ENCODE measurements around the gene TNFAIP8L2. TPM values are rescaled to one million over a fixed set of nuclear protein-coding genes. Genes with fewer than 3 reads are reported as not detected.

Gene TNFAIP8L2
- total and polyA plus RNA-seq, 7 donors = 1.9 to 12.7 (median 9.5) TPM

DNA sequence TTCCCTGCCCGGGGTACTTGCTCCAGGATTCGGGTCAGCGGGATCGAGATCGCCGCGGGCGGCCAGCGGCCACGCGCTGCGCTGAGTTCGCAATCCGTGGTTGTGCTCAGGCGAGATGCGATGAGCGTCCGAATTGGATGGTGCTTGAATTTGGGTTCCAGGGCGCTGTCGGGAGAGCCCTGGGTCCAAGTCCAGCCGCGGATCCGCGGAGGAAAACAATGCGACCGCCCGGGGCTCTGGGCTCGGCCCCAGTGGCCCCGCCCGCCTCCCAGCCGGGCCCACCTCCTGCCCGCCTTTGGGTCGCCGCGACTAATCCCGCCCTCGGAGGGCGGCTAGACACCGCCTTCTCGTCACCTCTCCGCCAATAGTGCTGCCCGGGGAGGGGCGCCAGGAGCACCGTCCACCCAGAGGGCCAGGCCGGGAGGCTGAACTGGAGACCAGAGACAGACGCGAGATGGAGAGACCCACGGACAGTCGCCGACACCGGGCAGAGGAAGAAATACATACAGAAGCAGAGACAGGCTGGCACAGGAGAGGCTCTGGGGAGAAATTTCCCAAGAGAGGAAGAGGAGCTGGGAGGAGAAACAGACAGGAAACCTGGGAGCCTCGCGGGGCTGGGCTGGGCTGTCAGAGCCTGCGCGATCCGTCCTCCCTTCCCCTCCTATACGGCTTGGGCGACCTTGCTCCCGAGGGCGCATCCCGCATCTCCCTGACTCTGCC lies 9.9 kb upstream of the TNFAIP8L2 start, which contains the start of gene SEMA6C:
SEMA6C (minus strand) TSS at position 220 of the 720 bp plus-strand sequence. CDS start 4,010 bp downstream, outside the sequence.
- intact Hi-C loops (cut with DNase I) = loop anchor here (2.0 kb wide), 2 partner anchors 18 to 76 kb away; partner anchors contain the start of genes GABPB2 and LYSMD1
- H3K4me1 ChIP-seq = peaks cover 0 to 42% (median 28%) of the 10 kb centered on the region in 4 donors

DNA sequence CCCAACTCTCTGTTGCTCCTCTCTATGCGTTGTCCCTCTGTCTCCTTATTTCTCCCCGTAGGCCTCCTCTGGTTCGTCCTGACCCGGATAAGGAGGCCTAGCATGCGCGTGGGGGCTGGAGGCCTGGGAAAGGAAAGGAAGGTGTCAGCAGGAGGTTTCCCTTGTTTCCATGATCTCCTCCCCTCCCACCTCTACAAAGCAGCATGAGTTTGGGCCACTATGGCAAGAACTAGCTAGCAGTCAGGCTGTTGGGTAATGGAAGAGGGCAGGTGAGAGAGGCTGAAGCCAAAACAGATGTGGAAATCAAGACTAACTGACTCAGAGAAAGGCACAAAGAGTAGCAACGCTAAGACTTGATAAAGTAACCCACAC lies 9.3 kb upstream of the TNFAIP8L2 start:
- DNase-seq = no peak
- Histone ChIP-seq H3K9me3 (no peaks in the 10 kb centered on the region), H3K27ac (peak overlapping the region; percentile 84 to 87 (median 86)), H3K4me1 (peaks cover 0 to 42% (median 28%) of the 10 kb centered on the region in 4 donors), H3K36me3 (no peaks in the 10 kb centered on the region), H3K27me3 (no peaks in the 10 kb centered on the region), H3K4me3 (peak overlapping the region; percentile 75 to 84 (median 82))
- intact Hi-C loops (cut with DNase I) = loop anchor here (2.0 kb wide), 2 partner anchors 18 to 76 kb away; partner anchors contain the start of genes GABPB2 and LYSMD1
- WGBS, 2 donors = 21 to 22% methylated on average over 7 of the region's 7 CpGs
- TF ChIP-seq, protein P1, sequence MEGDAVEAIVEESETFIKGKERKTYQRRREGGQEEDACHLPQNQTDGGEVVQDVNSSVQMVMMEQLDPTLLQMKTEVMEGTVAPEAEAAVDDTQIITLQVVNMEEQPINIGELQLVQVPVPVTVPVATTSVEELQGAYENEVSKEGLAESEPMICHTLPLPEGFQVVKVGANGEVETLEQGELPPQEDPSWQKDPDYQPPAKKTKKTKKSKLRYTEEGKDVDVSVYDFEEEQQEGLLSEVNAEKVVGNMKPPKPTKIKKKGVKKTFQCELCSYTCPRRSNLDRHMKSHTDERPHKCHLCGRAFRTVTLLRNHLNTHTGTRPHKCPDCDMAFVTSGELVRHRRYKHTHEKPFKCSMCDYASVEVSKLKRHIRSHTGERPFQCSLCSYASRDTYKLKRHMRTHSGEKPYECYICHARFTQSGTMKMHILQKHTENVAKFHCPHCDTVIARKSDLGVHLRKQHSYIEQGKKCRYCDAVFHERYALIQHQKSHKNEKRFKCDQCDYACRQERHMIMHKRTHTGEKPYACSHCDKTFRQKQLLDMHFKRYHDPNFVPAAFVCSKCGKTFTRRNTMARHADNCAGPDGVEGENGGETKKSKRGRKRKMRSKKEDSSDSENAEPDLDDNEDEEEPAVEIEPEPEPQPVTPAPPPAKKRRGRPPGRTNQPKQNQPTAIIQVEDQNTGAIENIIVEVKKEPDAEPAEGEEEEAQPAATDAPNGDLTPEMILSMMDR (IDR thresholded peaks at IDR 0.05) = no peak
- TF ChIP-seq POLR2A (IDR thresholded peaks at IDR 0.05) (no peak), EP300 (IDR thresholded peaks at IDR 0.05) (no peak), POLR2AphosphoS5 (IDR thresholded peaks at IDR 0.05) (no peak)

More for the DNA sequence above, 9.9 kb upstream of the TNFAIP8L2 start, which contains the start of gene SEMA6C:
- H3K4me3 ChIP-seq = peak within 1 kb of the TSS; percentile 75 to 84 (median 82)
- DNase-seq = peak; percentile 98
- H3K27ac ChIP-seq = peak within 1 kb of the TSS; percentile 84 to 87 (median 86)
- no peaks in the 10 kb centered on the region for H3K36me3 ChIP-seq
- TF ChIP-seq, protein P1 (IDR thresholded peaks at IDR 0.05) = no peak
- TF ChIP-seq POLR2AphosphoS5 (IDR thresholded peaks at IDR 0.05) = peak; percentile 80 to 93 (median 92)
- TF ChIP-seq EP300 (IDR thresholded peaks at IDR 0.05) = no peak
- TF ChIP-seq POLR2A (IDR thresholded peaks at IDR 0.05) = peak; percentile 70 to 74
- 0 to 1% methylated on average over 61 of the region's 61 CpGs for WGBS, 2 donors
- H3K27me3 ChIP-seq = no peaks in the 10 kb centered on the region
- H3K9me3 ChIP-seq = no peaks in the 10 kb centered on the region

DNA sequence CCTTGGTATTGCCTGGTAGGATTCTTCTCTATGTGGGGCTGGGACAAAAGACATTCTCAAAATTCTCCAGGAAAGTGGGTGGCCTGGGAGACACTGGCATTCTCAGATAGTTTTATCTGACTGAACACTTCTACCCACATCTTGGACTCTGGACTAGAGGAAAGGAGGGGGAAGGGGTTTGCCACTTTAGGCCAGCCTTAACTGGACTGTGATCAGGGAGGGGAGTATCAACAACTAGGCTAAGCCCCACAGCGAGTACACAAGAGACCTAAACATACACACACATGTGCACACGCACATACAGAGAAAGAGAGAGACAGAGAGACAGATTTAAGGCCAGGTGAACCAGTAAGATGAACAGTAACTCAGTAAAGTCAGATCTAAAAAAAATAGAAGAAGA lies 8.8 kb upstream of the TNFAIP8L2 start:
- Histone ChIP-seq H3K36me3 (no peaks in the 10 kb centered on the region), H3K27ac (peak overlapping the region; percentile 84 to 87 (median 86)), H3K9me3 (no peaks in the 10 kb centered on the region), H3K27me3 (no peaks in the 10 kb centered on the region), H3K4me1 (peaks cover 0 to 42% (median 28%) of the 10 kb centered on the region in 4 donors), H3K4me3 (no peak overlapping the region)
- intact Hi-C loops (cut with DNase I) = loop anchor here (2.0 kb wide), 2 partner anchors 17 to 77 kb away; partner anchors contain the start of genes GABPB2 and LYSMD1
- DNase-seq = no peak
- TF ChIP-seq POLR2AphosphoS5 (IDR thresholded peaks at IDR 0.05) (no peak), EP300 (IDR thresholded peaks at IDR 0.05) (no peak)
- TF ChIP-seq, protein P1 (IDR thresholded peaks at IDR 0.05) = no peak
- WGBS, 2 donors = 68 to 95% methylated on average over 2 of the region's 2 CpGs

DNA sequence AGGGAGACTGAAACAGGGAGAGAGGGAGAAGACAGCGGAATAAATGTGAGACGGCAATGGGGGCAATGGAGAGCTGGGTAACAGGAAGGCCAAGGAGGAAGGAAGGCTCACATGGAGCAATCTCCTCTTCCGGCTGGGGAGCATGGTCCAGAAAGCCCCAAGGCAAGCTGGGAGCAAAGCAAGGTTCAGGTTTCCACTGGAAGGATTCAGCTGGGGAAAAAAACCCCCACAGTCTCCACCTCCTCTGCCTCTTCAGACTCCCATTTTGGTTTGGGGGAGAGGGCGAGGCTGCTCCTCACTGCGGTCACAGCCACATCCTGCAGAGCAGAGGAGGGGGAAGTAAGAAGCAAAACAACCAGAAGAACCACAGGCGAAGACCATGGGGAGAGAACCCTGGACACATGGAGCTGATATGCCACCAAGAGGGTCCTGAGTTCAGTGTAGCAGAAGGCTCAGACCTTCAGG lies 650 bp downstream of the TNFAIP8L2 start:
- no peaks in the 10 kb centered on the region for H3K27me3 ChIP-seq
- H3K9me3 ChIP-seq = no peaks in the 10 kb centered on the region
- TF ChIP-seq POLR2A (IDR thresholded peaks at IDR 0.05) = no peak
- no peak for TF ChIP-seq EP300 (IDR thresholded peaks at IDR 0.05)
- TF ChIP-seq, protein P1 (IDR thresholded peaks at IDR 0.05) = no peak
- no peak for TF ChIP-seq POLR2AphosphoS5 (IDR thresholded peaks at IDR 0.05)
- 56 to 89% methylated on average over 6 of the region's 6 CpGs for WGBS, 2 donors
- peak; percentile 59 for DNase-seq
- peaks cover 4 to 56% (median 20%) of the 10 kb centered on the region in 4 donors for H3K36me3 ChIP-seq
- H3K4me3 ChIP-seq = peak overlapping the region in 2 of 4 donors; percentile 11 to 29
- H3K4me1 ChIP-seq = peaks cover 0 to 11% (median 0%) of the 10 kb centered on the region in 4 donors
- intact Hi-C loops (cut with DNase I) = loop anchor here (5.0 kb wide), 1 partner anchor 135 kb away; no protein-coding TSS in a partner anchor
- H3K27ac ChIP-seq = peak overlapping the region in 1 of 4 donors; percentile 12

All from sigmoid colon (tissue), 7 donors.